Upper lobe of right lung (tissue), 1 donor: ENCODE measurements around the gene VASN. TPM values are rescaled to one million over a fixed set of nuclear protein-coding genes. Genes with fewer than 3 reads are reported as not detected.

Source experiments
- ATAC-seq: fragments of 200-7000 bp; cut with Tn5 transposase; one replicate; pipeline ENCODE4 v1.9.1; 2020; ENCODE audit warnings: mild to moderate bottlenecking, moderate library complexity
- DNase-seq: peaks from one replicate; pipeline ENCODE4 v3.0.0-alpha.2; 2020
- H3K27ac ChIP-seq: fragments of 200-600 bp; one replicate; pipeline ENCODE4 v1.8.0; 2022
- H3K27me3 ChIP-seq: fragments of 200-600 bp; one replicate; pipeline ENCODE4 v1.8.0; 2022; ENCODE audit warnings: mild to moderate bottlenecking
- H3K36me3 ChIP-seq: fragments of 200-600 bp; one replicate; pipeline ENCODE4 v1.8.0; 2022
- H3K4me1 ChIP-seq: fragments of 200-600 bp; one replicate; pipeline ENCODE4 v1.8.0; 2022
- H3K4me3 ChIP-seq: fragments of 200-600 bp; one replicate; pipeline ENCODE4 v1.8.0; 2022; ENCODE audit warnings: mild to moderate bottlenecking
- H3K9me3 ChIP-seq: fragments of 200-600 bp; one replicate; pipeline ENCODE4 v1.8.0; 2022
- intact Hi-C: fragments of 100-400 bp; cut with DNase I; formaldehyde crosslinking; loops from one replicate; pipeline ENCODE4 v1.11.0; 2022
- total RNA-seq: library from RNA; stranded (reverse); fragmentation: NEBNext Ultra II Directional; extraction: Animal tissue kit (Norgen Biotek cat#: 25700); gene quantifications from one replicate; pipeline ENCODE4 v1.2.1, GENCODE V29; 2021
- TF ChIP-seq, protein P1 (sequence below): fragments of 200-600 bp; IDR thresholded peaks from one replicate; pipeline ENCODE4 v1.8.0; 2022; ENCODE audit warnings: antibody characterized with exemption
- donor health status: DM: no; HTN: yes; CAD: no; lungs with severe emphysema.

The VASN gene
- total RNA-seq, 1 donor from 2014 or later, result 20.3 TPM

DNA sequence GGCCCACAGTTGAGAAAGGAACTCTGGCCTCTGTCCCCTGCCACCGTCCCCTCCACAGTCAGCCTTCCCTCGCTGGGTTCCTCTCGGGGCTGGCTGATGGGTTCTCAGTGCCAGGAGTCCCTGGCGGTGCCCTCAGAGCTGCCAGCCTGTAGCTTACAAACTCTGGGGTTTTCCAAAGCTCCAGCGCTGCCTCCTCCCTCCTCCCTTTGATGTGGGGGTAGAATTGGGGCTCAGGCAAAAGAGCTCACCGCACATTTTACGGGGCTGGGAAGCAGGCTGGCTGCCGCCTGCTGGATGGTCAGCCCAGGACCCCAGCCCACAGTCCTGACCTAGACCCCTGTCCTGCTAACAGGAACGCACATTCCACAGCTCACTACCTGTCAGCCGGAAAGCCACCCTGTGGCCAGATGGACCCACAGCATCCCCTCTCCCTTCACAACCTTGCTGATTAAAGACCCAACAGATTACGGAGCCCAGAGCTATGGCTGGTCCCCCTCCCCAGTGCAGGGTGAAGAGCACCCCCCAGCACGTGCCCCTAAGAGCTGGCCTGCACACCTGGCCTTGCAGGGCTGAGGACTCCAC is 6.0 kb downstream of the VASN start:
- DNase-seq (no peak), ATAC-seq (no peak)
- Histone ChIP-seq H3K4me3 (no peak overlapping the region), H3K27me3 (no peaks in the 10 kb centered on the region), H3K27ac (peak overlapping the region; percentile 36), H3K9me3 (no peaks in the 10 kb centered on the region), H3K36me3 (peaks cover 26% of the 10 kb centered on the region), H3K4me1 (peaks cover 51% of the 10 kb centered on the region)
- intact Hi-C loops, result no loop called here
- TF ChIP-seq, protein P1, sequence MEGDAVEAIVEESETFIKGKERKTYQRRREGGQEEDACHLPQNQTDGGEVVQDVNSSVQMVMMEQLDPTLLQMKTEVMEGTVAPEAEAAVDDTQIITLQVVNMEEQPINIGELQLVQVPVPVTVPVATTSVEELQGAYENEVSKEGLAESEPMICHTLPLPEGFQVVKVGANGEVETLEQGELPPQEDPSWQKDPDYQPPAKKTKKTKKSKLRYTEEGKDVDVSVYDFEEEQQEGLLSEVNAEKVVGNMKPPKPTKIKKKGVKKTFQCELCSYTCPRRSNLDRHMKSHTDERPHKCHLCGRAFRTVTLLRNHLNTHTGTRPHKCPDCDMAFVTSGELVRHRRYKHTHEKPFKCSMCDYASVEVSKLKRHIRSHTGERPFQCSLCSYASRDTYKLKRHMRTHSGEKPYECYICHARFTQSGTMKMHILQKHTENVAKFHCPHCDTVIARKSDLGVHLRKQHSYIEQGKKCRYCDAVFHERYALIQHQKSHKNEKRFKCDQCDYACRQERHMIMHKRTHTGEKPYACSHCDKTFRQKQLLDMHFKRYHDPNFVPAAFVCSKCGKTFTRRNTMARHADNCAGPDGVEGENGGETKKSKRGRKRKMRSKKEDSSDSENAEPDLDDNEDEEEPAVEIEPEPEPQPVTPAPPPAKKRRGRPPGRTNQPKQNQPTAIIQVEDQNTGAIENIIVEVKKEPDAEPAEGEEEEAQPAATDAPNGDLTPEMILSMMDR, result no peak

DNA sequence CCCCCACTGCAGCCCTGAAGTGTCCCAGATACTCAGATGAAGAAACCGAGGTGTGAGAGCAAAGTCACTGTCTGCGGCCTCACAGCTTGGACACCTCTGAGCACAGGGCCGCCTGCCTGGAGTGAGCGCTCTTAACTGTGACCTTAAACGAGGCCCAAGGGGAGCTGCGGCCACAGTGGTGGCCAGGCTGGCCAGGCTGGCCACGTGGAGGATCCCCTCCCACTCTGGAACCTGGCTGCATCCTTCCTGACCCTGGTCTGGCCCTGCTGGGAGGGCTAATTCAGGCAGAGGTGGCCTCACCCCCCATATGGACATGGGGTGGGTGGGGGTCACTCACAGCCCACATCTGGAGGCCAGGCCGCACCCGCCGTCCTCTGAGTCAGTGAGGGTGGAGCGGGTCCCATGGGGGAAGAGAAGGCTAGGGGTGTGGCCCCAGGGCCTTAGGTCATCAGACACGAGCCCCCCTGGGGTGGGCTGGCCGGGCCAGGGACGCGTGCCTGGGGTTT is 6.6 kb downstream of the VASN start:
- H3K27ac ChIP-seq, result peak overlapping the region; percentile 36
- TF ChIP-seq, protein P1, result no peak
- H3K27me3 ChIP-seq, result no peaks in the 10 kb centered on the region
- no peak overlapping the region for H3K4me3 ChIP-seq
- H3K36me3 ChIP-seq, result peaks cover 31% of the 10 kb centered on the region
- no peak for DNase-seq
- H3K9me3 ChIP-seq, result no peaks in the 10 kb centered on the region
- ATAC-seq, result no peak
- intact Hi-C loops, result no loop called here
- H3K4me1 ChIP-seq, result peaks cover 45% of the 10 kb centered on the region

DNA sequence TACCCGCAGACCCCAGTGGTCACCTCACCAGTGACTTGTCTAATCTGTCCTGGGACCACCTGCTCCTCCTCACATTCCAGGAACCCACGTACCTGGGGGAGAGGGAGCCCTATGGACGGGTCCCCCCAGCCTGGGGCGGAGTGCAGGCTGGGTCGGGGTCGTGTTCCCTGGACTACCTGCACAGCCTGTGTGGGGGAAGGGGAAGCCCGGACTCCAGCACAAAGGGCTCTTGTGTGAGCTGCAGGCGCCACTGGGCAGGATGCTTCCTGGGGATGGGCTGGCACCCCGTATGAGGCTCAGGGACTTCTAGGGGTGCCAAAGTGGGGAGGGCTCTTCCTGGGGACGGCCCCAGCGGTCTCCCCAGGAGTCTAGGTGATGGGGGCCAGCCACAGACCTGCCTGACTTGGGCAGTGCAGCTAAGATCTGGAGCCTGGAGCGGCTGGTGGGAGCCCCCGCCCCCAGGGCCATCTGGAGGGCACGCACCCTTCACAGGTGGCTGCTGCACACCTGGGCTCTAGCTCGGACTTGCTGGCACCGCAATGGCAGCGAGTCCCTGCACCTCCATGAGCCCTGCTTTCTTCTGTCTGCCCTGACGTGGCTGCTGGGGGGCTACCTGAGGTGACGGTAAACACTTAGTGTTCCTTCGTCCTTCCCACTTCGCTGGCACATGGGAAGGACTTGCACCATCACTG is 7.5 kb downstream of the VASN start:
- no peak for ATAC-seq
- Histone ChIP-seq H3K27me3 (no peaks in the 10 kb centered on the region), H3K4me1 (peaks cover 39% of the 10 kb centered on the region)

DNA sequence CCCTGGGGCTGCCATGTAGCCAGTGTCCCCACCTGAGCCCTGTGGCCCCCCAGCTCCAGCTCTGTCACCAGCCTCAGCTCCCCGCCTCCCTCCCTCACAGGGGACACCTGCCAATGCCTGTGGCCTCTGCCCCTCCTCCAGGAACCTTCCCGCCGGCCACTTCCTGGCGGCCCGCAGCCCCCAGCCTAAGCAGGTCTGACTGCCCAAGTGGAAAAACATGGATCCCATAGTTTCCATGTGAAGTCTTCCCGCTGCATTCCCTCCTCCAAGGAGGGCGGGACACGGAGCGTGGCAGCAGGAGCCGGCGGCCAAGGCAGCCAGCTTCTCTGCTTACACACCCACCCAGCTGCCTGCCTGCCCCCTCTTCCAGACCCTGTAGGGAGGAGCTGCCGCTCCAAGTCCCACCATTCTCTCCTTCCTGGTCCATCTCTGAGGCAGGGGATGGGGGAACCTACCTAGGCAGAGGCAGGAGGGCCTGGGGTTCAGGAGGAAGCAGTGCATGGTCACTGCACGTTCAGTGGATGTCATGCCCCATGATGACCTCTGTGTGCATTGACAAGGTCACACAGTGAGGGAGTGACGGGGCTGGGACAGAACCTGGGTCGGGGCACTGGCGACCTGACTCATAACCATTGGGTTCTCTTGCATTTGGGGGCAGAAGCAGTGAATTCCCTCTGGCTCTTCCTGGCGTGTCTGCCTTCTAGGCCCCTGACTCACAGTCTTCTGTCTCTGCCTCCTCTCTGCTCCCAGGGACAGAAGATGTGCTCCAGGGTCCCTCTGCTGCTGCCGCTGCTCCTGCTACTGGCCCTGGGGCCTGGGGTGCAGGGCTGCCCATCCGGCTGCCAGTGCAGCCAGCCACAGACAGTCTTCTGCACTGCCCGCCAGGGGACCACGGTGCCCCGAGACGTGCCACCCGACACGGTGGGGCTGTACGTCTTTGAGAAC is 8.7 kb downstream of the VASN start:
- H3K36me3 ChIP-seq, result peaks cover 46% of the 10 kb centered on the region
- H3K4me1 ChIP-seq, result peaks cover 26% of the 10 kb centered on the region
- no peak overlapping the region for H3K27ac ChIP-seq
- no peaks in the 10 kb centered on the region for H3K9me3 ChIP-seq
- DNase-seq, result no peak
- intact Hi-C loops, result no loop called here
- no peaks in the 10 kb centered on the region for H3K27me3 ChIP-seq
- no peak for ATAC-seq
- TF ChIP-seq, protein P1, result no peak
- no peak overlapping the region for H3K4me3 ChIP-seq

More for the DNA sequence above, 7.5 kb downstream of the VASN start:
- H3K36me3 ChIP-seq, result peaks cover 40% of the 10 kb centered on the region
- H3K9me3 ChIP-seq, result no peaks in the 10 kb centered on the region
- DNase-seq, result no peak
- no peak overlapping the region for H3K4me3 ChIP-seq
- intact Hi-C loops, result no loop called here
- TF ChIP-seq, protein P1, result no peak
- H3K27ac ChIP-seq, result no peak overlapping the region

DNA sequence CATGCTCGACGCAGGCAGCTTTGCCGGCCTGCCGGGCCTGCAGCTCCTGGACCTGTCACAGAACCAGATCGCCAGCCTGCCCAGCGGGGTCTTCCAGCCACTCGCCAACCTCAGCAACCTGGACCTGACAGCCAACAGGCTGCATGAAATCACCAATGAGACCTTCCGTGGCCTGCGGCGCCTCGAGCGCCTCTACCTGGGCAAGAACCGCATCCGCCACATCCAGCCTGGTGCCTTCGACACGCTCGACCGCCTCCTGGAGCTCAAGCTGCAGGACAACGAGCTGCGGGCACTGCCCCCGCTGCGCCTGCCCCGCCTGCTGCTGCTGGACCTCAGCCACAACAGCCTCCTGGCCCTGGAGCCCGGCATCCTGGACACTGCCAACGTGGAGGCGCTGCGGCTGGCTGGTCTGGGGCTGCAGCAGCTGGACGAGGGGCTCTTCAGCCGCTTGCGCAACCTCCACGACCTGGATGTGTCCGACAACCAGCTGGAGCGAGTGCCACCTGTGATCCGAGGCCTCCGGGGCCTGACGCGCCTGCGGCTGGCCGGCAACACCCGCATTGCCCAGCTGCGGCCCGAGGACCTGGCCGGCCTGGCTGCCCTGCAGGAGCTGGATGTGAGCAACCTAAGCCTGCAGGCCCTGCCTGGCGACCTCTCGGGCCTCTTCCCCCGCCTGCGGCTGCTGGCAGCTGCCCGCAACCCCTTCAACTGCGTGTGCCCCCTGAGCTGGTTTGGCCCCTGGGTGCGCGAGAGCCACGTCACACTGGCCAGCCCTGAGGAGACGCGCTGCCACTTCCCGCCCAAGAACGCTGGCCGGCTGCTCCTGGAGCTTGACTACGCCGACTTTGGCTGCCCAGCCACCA is 9.7 kb downstream of the VASN start:
- H3K9me3 ChIP-seq, result no peaks in the 10 kb centered on the region
- DNase-seq (no peak), ATAC-seq (no peak)
- TF ChIP-seq, protein P1, result no peak
- H3K4me3 ChIP-seq, result no peak overlapping the region
- no peak overlapping the region for H3K27ac ChIP-seq
- H3K4me1 ChIP-seq, result peaks cover 17% of the 10 kb centered on the region
- peaks cover 46% of the 10 kb centered on the region for H3K36me3 ChIP-seq
- intact Hi-C loops, result no loop called here
- no peaks in the 10 kb centered on the region for H3K27me3 ChIP-seq
